Heart left ventricle (tissue), 13 donors: Measurements from ENCODE around the gene TET3.

Source experiments
- POLR2A ChIP-seq, 2 donors: fragments of 450-650 bp; IDR thresholded peaks; one replicate each; pipeline ENCODE4 v1.6.1; 2017; ENCODE audit warnings: antibody characterized with exemption in 2 of 2, mild to moderate bottlenecking in 2 of 2, moderate library complexity in 2 of 2
- TF ChIP-seq, protein P1 (sequence below), 12 donors: fragments of 200-600 bp; sonication (generic) in 4 of 12; IDR thresholded peaks; one replicate each; pipeline versions ENCODE4 v1.5.0 to v1.8.0; 2018 to 2022; ENCODE audit warnings: antibody characterized with exemption in 12 of 12, mild to moderate bottlenecking in 5 of 12
- donor health status: ischemic (EF 13 %, LVEDD 7.1; RV severe dilation, severe dysfunction).
- donor health status: DM: no; HTN: yes; CAD: no.
- donor health status: DM: no; HTN: no; CAD: no.
- donor health status: ischemic (EF 25% LVEDD 6.9; RV normal size, moderate dysfunction).
- donor health status: ischemic (EF 25% LVEDD 5.7; RV mildly dilated, moderate dysfunction).
- donor health status: ischemic (EF 35%, LVEDD 5.7; RV mildly dilated, moderate dysfunction).
- donor health status: nonischemic (EF 11% LVEDD 7.7; RV severe dilation, severe dysfunction).
- donor health status: DM: yes; HTN: yes; CAD: no.
- donor health status: PGD.
- donor health status: ischemic (EF 29% LVEDD 5.4; RV normal size, mild dysfunction).
- donor health status: nonischemic (EF 23%, LVEDD 6.1; RV moderate dilation, normal function).

DNA sequence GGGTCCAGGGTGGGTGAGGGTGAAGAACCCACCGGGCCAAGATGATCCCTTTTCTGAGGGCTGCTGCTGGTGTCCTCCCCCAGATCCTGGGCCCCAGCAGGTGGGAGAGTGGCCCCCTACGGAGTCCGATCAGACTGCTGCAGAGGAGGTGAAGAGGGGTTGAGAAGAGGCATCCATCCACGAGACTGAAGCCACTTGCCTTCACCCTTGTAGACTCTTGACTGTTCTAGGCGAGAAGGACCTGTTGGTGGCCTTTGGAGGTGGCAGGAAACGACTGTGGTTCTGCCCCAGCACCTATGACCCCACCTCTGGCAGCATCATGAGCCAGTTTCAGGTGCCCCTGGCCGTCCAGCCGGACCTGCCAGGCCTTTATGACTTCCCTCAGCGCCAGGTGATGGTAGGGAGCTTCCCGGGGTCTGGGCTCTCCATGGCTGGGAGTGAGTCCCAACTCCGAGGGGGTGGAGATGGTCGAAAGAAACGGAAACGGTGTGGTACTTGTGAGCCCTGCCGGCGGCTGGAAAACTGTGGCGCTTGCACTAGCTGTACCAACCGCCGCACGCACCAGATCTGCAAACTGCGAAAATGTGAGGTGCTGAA, 1.5 kb downstream of the TET3 start:
- TF ChIP-seq, protein P1, sequence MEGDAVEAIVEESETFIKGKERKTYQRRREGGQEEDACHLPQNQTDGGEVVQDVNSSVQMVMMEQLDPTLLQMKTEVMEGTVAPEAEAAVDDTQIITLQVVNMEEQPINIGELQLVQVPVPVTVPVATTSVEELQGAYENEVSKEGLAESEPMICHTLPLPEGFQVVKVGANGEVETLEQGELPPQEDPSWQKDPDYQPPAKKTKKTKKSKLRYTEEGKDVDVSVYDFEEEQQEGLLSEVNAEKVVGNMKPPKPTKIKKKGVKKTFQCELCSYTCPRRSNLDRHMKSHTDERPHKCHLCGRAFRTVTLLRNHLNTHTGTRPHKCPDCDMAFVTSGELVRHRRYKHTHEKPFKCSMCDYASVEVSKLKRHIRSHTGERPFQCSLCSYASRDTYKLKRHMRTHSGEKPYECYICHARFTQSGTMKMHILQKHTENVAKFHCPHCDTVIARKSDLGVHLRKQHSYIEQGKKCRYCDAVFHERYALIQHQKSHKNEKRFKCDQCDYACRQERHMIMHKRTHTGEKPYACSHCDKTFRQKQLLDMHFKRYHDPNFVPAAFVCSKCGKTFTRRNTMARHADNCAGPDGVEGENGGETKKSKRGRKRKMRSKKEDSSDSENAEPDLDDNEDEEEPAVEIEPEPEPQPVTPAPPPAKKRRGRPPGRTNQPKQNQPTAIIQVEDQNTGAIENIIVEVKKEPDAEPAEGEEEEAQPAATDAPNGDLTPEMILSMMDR (IDR thresholded peaks at IDR 0.05), result no peak
- no peak for TF ChIP-seq POLR2A (IDR thresholded peaks at IDR 0.05)
